ENCODE results near the gene CDKN3. TPM values are rescaled to one million over a fixed set of nuclear protein-coding genes. Genes with fewer than 3 reads are reported as not detected.
"Not testable (repeated sequence)": the region's sequence is repeated elsewhere in the genome, so short reads cannot be mapped to it uniquely, and the experiment has no call there.

Gene CDKN3
- total RNA-seq, 1 donor from 2014 or later = 1.5 TPM

DNA sequence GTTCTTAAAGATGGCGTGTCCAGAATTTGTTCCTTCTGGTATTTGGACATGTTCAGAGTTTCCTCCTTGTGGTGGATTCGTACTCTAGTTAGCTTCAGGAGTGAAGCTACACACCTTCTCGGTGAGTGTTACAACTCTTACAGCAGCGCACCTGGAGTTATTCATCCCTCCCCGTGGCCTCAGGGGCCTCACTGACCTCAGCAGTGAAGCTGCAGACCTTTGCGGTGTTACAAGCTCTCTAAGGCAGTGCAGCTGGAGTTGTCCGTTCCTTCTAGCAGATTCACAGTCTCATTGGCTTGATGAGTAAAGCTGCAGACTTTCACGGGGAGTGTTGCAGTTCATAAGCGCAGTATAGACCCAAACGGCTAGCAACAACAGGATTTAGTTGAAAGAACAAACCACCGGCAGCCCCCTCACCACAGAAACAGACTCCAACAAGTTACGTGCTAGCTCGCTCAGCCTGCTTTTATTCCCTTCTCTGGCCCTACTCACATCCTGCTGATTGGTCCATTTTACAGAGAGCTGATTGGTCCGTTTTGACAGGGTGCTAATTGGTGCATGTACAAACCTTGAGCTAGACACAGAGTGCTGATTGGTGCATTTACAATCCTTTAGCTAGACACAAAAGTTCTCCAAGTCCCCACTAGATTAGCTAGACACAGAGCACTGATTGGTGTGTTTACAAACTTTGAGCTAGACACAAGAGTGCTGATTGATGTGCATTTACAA lies 4.5 kb upstream of the CDKN3 start:
- intact Hi-C loops (cut with DNase I) = no loop called here
- no peaks in the 10 kb centered on the region for H3K36me3 ChIP-seq
- DNase-seq (no peak), ATAC-seq (no peak)
- no peak overlapping the region for H3K27ac ChIP-seq
- no peaks in the 10 kb centered on the region for H3K9me3 ChIP-seq
- peaks cover 2% of the 10 kb centered on the region for H3K4me1 ChIP-seq
- no peaks in the 10 kb centered on the region for H3K27me3 ChIP-seq
- no peak overlapping the region for H3K4me3 ChIP-seq
- TF ChIP-seq, protein P1, sequence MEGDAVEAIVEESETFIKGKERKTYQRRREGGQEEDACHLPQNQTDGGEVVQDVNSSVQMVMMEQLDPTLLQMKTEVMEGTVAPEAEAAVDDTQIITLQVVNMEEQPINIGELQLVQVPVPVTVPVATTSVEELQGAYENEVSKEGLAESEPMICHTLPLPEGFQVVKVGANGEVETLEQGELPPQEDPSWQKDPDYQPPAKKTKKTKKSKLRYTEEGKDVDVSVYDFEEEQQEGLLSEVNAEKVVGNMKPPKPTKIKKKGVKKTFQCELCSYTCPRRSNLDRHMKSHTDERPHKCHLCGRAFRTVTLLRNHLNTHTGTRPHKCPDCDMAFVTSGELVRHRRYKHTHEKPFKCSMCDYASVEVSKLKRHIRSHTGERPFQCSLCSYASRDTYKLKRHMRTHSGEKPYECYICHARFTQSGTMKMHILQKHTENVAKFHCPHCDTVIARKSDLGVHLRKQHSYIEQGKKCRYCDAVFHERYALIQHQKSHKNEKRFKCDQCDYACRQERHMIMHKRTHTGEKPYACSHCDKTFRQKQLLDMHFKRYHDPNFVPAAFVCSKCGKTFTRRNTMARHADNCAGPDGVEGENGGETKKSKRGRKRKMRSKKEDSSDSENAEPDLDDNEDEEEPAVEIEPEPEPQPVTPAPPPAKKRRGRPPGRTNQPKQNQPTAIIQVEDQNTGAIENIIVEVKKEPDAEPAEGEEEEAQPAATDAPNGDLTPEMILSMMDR (IDR thresholded peaks at IDR 0.05) = no peak

DNA sequence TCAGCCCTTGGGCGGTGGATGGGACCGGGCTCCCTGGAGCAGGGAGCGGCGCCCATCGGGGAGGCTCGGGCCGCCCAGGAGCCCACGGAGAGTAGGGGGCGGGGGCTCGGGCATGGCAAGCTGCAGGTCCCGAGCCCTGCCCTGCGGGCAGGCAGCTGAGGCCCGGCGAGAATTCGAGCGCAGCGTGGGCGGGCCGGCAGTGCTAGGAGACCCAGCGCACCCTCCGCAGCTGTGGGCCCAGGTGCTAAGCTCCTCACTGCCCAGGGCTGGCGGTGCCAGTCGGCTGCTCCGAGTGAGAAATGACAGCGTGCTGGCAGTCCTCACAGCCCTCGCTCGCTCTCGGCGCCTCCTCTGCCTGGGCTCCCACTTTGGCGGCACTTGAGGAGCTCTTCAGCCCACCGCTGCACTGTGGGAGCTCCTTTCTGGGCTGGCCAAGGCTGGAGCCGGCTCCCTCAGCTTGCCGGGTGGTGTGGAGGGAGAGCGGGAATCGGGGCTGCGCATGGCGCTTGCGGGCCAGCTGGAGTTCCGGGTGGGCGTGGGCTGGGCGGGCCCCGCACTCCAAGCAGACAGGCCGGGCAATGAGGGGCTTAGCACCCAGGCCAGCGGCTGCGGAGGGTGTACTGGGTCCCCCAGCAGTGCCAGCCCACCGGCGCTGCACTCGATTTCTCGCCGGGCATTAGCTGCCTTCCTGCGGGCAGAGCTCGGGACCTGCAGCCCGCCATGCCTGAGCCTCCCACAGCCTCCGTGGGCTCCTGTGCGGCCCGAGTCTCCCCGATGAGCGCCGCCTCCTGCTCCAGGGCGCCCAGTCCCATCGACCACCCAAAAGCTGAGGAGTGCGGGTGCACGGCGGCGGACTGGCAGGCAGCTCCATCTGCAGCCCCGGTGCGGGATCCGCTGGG lies 3.6 kb upstream of the CDKN3 start:
- H3K27ac ChIP-seq; H3K36me3 ChIP-seq; H3K9me3 ChIP-seq; H3K4me3 ChIP-seq; ATAC-seq; H3K4me1 ChIP-seq; DNase-seq; H3K27me3 ChIP-seq; intact Hi-C loops (cut with DNase I): not testable (repeated sequence)

GRCh38 chr14:54394596-54394995 lies 2.2 kb upstream of the CDKN3 start:
- Histone ChIP-seq H3K4me3 (no peak overlapping the region), H3K4me1 (peaks cover 6% of the 10 kb centered on the region), H3K9me3 (no peaks in the 10 kb centered on the region), H3K27me3 (no peaks in the 10 kb centered on the region), H3K27ac (no peak overlapping the region), H3K36me3 (no peaks in the 10 kb centered on the region)
- ATAC-seq (no peak), DNase-seq (no peak)
- intact Hi-C loops (cut with DNase I) = no loop called here
- TF ChIP-seq, protein P1 (IDR thresholded peaks at IDR 0.05) = no peak

- ATAC-seq = no peak
- no peak overlapping the region for H3K27ac ChIP-seq
- intact Hi-C loops (cut with DNase I) = no loop called here
- no peaks in the 10 kb centered on the region for H3K9me3 ChIP-seq
- peaks cover 6% of the 10 kb centered on the region for H3K4me1 ChIP-seq
- no peak for DNase-seq
- no peak overlapping the region for H3K4me3 ChIP-seq
- TF ChIP-seq, protein P1 (IDR thresholded peaks at IDR 0.05) = no peak
- no peaks in the 10 kb centered on the region for H3K36me3 ChIP-seq
- H3K27me3 ChIP-seq = no peaks in the 10 kb centered on the region
These were observed 1.5 kb upstream of the CDKN3 start for GRCh38 chr14:54395284-54395683.

DNA sequence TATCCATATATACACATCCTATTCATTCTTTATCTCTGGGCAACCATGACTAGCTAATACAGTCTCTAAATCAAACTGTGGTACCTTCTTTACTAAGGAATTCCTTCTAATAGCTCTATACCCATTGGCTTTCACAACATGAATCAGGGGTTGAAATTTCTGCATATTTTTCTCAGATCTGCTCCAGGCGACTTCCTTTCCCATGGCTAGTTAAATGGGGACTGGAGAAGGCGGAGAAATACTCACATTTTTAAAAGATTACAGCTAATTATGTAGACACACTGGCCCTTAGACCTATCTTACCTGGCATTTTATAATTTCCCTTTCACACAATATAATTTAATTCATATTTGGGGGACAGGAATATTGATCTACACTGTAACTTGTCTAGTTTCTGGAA lies 1.1 kb upstream of the CDKN3 start:
- ATAC-seq = no peak
- TF ChIP-seq, protein P1 (IDR thresholded peaks at IDR 0.05) = no peak
- intact Hi-C loops (cut with DNase I) = no loop called here
- H3K36me3 ChIP-seq = no peaks in the 10 kb centered on the region
- peaks cover 6% of the 10 kb centered on the region for H3K4me1 ChIP-seq
- no peaks in the 10 kb centered on the region for H3K9me3 ChIP-seq
- no peak overlapping the region for H3K4me3 ChIP-seq
- H3K27me3 ChIP-seq = no peaks in the 10 kb centered on the region
- no peak overlapping the region for H3K27ac ChIP-seq
- DNase-seq = no peak

- Histone ChIP-seq H3K9me3 (no peaks in the 10 kb centered on the region), H3K27ac (no peak overlapping the region), H3K4me3 (peak overlapping the region; percentile 84), H3K36me3 (no peaks in the 10 kb centered on the region), H3K27me3 (no peaks in the 10 kb centered on the region), H3K4me1 (peaks cover 6% of the 10 kb centered on the region)
- ATAC-seq (no peak), DNase-seq (no peak)
- TF ChIP-seq, protein P1 (IDR thresholded peaks at IDR 0.05) = no peak
- intact Hi-C loops (cut with DNase I) = no loop called here
These were observed 669 bp upstream of the CDKN3 start for GRCh38 chr14:54396183-54396492.
